Activated CD4-positive, CD25-positive, alpha-beta regulatory T cell treated with anti-CD3 and anti-CD28 coated beads, Interleukin-2, amount 50 U/mL, for 16 hours (primary cell): ENCODE data around the gene KRTAP4-4.
"Not testable (repeated sequence)": the region's sequence is repeated elsewhere in the genome, so short reads cannot be mapped to it uniquely, and the experiment has no call there.

ENCODE experiments used
- DNase-seq: peaks from one replicate; pipeline ENCODE4 v3.0.0-alpha.2; 2020; ENCODE audit warnings: low read depth, low spot score

The KRTAP4-4 gene

DNA sequence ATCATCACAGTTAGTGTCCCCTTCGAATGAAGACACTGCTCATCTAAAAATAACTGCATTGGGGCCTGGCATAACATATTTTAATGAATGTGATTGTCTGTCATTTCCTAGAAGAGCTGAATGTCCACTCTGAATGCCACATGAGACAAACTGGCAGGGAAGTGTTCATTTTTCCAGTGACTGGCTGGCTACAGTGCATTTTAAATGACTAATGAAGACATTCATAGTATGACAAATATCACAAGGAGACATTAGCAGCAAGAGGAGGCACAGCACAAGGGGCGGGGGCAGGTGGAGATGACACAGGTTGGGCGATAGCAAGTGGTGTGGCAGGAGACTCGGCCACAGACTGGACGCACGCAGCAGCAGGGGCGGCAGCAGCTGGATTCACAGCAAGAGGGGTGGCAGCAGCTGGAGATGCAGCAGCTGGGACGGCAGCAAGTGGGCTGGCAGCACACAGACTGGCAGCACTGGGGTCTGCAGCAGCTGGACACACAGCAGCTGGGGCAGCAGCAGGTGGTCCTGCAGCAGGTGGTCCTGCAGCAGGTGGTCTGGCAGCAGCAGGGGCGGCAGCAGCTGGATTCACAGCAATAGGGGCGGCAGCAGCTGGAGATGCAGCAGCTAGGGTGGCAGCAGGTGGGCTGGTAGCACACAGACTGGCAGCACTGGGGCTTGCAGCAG lies 11.4 kb downstream of the KRTAP4-4 start:
- DNase-seq = not testable (repeated sequence)

DNA sequence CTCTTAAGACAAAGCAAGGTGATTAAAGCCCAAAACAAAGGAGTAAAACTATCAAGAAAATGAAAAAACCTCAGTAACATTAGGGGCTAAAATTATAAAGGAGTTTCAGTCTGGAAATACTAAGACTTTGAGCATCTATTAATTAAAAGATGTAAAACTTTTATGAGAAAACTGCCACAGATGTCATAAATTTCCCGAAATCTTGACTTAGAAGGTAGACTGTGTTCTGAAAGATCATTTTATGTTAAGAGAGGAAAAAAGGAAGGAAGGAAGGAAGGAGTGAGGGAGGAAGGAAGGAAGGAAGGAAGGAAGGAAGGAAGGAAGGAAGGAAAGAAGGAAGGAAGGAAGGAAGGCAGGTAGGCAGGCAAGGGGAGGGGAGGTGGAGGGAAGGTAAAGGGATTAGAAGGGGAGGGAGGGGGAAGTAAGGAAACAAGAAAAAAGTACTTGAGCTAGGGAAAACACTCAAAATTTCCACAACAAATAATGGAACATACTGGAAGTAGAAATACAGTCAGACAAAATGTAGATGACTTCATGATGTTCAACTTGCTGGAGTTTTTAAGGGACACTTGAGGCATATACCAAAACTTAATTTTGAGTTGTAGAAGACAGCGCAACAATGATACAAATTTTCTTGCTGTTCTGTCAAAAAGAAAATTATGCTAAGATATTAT lies 12.9 kb downstream of the KRTAP4-4 start:
- no peak for DNase-seq

DNA sequence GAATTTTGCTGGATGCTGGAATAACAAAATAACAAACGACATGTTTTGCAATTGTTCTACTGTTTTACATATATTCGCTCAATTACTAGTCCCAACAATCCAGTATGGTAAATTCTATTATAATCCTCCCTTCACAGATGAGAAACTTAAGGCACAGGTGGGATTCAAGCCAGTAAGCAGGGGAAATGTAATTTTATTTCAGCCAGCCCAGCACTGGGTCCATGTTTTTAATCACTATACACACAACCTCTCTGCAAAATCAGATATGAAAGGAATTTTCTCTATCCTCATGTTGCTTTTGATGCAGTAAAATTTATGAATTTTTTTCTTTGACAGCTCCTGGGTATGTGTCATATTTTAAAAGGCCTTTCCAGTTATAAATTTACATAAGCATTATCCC lies 15.3 kb downstream of the KRTAP4-4 start:
- DNase-seq = no peak

DNA sequence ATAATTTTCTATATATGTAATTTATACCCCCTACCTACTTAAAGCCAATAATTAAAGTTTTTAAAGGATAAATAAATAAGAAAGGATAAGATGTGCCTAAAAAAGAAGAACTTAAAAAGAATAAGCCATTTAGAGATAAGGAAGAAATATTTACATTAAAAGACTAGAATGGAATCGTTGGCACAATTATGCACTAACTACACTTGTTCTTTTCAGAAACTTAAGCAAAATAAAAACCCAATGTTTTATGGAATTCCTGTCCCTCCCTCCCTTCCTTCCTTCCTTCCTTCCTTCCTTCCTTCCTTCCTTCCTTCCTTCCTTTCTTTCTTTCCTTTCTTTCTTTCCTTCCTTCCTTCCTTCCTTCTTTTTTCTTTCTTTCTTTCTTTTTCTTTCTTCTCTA lies 15.7 kb downstream of the KRTAP4-4 start:
- DNase-seq = no peak

DNA sequence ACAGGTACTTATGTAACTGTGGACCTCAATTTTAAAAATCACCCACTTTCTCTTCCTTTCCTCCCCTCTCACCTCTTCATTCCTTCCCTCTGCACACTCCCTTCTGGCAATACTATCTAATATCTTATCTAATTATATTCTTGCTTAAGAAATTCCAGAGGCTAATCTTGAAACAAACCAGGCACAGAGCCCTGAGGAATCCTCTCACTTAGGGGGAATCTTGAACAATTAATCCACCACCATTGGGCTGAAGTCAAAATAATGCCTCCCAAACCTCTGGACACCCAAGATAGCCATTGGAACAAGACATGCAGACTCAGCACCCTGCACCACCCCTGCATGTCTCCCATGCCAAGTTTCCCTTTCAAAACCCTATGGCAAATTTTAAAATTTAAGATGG lies 19.2 kb downstream of the KRTAP4-4 start:
- no peak for DNase-seq

DNA sequence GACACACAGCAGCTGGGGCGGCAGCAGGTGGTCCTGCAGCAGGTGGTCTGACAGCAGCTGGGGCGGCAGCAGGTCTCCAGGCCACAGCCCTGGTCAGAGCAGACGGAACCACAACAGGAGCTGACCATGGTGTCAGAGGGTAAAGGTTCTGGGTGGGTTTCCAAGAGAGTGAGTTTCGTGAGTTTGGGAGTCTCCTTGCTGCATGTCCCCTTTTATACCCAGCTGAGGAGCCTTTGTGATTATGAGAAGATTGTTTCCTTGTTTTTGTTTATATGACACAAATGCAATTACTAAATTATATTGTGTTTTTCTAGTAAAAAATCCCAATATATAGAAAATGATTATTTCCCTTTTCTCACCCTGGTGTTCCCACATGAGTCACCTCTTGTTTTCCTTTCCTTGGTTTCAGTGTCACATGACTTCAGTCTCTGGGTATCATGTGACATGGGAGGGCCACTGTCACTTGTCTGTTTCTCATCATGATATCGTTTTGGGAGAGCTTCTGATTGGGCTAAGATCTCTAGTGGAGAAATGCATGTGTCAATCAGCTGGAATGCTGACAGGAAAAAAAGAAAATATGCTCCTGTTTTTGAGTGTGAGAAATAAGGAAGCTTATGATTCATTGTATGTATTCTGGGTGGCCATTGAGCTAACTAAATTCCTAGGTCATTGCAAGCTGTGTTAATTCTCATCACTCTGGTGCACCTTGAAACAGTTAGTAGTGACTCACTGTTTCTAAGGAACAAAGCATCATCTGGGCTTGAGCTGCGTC lies 20.0 kb downstream of the KRTAP4-4 start, which contains the start of gene KRTAP4-6:
Gene KRTAP4-6 (minus strand): TSS at position 185 of the 772 bp plus-strand sequence. CDS start 57 bp downstream, at position 128.
- no peak for DNase-seq

DNA sequence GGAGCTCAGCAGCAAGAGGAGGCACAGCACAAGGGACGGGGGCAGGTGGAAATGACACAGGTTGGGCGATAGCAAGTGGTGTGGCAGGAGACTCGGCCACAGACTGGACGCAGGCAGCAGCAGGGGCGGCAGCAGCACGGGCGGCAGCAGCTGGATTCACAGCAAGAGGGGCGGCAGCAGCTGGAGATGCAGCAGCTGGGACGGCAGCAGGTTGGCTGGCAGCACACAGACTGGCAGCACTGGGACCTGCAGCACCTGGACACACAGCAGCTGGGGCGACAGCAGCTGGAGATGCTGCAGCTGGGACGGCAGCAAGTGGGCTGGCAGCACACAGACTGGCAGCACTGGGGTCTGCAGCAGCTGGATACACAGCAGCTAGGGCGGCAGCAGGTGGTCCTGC lies 20.7 kb downstream of the KRTAP4-4 start:
- DNase-seq = not testable (repeated sequence)

DNA sequence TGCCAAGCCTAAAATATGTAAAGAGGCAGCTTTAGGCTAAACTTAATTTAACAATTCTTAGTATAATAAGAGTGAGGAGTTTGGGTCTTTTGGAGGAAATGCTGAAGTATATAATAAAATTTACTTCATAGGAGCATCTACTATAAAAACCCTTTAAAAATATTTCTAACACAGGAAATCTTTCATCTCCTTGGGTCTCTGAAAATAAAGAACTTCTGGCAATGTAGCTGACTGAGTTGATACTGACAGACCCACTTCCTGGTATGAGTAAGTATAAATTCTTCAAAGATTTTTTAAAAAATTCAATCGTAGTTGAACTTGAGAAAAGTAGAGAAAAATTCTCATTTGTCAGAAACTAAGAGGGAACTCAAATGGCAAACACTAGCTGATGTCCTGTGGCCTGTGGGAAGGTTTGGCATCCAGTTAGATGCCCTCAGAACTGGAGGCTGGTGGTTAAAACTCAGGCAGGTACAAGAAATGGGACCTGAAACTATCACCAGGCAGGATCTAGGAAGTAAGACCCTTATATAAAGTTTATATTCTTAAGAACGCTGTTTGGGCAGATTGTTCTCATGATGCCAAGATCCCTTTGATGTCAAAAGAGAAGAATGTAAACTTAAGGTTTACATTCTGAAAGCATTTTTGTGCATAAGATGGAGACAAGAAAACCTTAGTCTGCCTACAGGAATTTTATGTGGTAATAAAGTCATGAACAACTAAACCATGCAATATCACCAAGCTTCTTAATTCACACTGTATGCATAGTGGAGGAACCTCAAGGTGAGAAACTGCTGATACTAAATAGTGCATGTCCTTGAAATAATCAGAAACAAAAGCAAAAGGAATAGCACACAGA lies 26.4 kb downstream of the KRTAP4-4 start:
- no peak for DNase-seq

DNA sequence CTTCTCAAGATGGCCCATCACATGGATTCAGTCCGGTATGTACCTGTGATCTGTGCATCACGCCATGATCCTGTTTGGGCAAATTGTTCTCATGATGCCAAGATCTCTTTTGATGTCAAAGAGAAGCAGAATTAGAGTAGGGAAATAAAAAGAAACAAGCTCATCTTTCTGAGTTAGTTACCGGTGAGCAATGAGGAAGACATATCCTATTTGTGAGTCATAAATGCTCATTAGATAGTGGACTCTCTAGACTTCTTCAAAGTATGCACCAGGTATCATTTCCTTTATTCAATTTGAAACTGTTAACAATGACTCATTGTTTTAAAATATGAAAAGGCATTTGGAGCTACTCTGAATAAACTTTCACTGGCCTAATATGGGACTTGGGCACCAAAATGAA lies 28.6 kb downstream of the KRTAP4-4 start:
- DNase-seq = no peak

DNA sequence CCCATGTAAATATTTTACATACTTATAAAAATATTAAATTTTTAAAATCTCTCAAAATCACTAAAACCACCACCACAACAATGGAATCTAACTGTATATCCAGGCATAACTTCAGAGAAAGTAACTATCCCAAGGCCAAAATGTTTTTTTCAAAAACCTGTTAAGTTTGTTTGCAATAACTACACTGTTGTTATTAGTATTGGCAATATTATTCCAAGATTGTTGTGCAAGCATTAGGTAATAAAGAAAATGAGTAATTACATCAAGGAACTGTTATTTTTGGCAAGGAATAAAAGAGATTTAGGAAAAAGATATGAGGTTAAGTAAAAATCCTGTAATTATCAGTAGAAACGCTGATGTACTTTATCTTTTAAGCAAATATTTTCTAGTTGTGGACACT lies 33.2 kb downstream of the KRTAP4-4 start:
- DNase-seq = no peak

DNA sequence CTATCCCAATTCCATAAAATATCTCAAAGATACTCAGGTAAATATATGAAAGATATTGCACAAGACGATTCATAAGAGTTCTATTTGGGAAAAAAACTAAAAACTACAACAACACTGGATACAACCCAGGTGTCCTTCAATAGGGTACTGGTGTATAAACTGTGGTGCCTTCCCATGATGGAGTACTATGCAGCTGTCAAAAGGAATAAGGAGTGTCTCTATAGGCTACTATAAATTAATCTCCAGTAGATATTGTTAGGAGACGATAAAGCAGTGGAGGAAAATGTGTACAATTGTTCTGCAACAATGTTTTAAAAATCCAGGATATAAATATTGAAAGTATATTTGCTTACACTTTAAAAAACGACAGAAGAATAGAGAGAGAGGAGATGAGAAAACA lies 34.1 kb downstream of the KRTAP4-4 start:
- no peak for DNase-seq

DNA sequence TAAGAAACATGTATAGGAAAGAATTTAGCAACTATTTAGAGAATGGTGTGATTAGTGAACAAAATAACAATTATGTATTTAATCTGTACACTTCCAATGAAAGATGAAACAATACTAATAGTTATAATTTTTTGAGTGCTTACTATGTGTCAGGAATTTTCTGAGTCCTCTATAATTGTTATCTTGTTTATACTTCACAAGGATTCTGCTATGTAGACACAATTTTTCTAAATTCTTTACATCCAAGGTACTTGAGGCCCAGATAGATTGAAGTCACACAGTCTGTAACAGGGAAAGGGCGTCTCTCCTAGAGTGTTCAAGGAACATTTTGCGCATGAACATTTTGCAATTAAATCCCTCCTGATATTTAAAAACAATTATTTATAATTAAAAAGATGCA lies 35.5 kb downstream of the KRTAP4-4 start:
- no peak for DNase-seq

DNA sequence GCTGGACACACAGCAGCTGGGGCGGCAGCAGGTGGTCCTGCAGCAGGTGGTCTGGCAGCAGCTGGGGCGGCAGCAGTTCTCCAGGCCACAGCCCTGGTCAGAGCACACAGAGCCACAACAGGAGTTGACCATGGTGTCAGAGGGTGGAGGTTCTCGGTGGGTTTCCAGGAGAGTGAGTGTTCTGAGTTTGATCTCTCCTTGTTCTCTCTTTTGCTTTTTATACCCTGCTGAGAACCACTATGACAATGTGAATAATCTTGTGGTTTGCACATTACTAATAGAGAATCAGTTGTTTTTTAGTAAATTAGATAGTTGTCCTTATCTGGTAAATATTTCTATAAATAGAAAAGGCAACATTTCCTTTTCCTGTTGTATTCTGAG lies 36.6 kb downstream of the KRTAP4-4 start, which contains the start of gene KRTAP4-12:
Gene KRTAP4-12 (minus strand): TSS at position 192 of the 381 bp plus-strand sequence. CDS start 60 bp downstream, at position 132.
- DNase-seq = not testable (repeated sequence)

DNA sequence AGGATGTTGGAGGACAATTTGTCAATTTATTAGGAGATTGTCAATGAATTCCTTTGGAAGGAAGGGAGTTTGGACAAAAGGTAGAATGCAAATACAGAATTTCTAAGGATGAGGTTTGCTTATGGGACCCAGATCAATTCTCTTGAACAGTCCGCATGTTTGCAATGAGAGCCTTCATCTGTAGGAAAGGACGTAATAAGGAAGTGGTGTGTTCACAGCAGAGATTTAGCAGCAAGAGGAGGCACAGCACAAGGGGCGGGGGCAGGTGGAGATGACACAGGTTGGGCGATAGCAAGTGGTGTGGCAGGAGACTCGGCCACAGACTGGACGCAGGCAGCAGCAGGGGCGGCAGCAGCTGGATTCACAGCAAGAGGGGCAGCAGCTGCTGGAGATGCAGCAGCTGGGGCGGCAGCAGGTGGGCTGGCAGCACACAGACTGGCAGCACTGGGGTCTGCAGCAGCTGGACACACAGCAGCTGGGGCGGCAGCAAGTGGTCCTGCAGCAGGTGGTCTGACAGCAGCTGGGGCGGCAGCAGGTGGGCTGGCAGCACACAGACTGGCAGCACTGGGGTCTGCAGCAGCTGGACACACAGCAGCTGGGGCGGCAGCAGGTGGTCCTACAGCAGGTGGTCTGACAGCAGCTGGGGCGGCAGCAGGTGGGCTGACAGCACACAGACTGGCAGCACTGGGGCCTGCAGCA lies 37.1 kb downstream of the KRTAP4-4 start:
- not testable (repeated sequence) for DNase-seq

DNA sequence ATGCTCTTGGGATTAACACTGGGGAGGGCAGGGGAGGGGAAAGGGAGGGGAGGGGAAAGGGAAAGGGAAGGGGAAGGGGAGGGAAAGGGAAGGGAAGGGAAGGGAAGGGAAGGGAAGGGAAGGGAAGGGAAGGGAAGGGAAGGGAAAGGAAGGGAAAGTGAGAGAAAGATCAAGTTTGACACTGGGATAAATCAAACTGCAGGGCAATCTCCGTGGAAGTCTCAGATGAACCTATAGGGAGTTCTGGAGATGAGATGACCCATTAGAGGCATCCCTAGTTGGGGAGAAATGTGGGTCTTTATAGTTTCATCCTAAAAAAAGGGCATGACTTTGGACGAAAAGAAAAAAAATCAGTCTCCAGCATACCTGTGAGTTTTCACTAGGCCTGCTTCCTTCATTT lies 38.8 kb downstream of the KRTAP4-4 start:
- no peak for DNase-seq

DNA sequence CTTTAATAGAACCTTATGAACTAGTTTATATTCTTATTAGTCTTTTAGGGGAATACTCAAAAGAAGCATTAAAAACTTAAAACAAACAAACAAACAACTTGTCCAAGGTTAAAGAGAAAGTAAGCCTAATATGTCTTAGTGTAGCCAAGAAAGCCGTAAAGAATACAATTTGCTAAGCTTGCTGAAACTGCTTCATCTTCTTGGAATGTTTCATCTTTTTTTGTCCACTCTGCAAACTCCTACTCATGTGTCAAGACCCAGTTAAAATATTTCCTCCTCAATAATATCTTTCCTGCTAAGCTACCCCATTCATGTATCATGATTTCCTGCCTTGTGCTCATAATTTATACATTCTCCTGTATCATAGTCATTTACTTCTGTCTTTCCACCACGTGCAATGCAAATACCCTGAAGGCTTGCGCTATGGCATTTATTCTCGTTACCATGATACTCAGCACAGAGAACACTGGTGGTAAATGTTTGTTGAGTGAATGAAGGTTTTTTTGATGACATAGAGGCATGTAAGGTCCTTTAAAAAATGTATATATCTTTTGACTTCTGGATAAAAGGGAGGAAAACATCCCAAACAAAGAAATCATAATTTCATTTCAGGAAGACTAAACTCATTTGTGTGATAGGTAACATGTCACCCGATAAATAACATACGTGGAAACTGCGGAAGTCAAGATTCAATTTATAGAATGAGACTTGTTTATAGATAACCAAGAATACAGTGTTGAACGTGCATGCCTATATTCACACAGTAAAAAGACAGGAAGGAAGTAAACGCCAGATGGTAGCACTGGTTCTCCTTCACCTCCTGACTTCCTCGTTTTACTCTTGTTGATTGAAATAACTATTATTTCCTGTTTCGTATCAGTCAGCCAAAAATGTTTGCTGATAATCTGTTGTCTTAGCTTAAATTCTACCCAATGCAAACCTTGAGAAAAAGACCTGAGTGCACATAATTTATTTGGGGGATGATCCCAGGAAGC lies 40.6 kb downstream of the KRTAP4-4 start:
- not testable (repeated sequence) for DNase-seq

DNA sequence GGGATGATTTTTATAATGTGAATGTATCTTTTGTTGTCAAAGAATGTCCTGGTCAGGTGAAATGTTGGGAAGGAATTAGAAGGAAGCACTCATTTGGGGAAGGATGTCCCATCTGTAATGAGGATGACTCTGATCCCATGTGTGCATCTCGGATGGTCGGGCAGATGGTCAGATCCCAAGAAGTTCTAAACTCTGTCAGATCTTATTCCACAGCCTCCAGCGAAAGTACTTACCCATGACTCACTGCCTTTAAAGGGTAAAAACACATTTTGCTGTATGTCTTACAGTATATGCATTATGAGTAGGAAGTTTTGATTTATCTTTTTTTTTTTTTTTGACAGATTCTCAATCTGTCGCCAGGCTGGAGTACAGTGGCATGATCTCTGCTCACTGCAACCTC lies 41.8 kb downstream of the KRTAP4-4 start:
- DNase-seq = no peak

DNA sequence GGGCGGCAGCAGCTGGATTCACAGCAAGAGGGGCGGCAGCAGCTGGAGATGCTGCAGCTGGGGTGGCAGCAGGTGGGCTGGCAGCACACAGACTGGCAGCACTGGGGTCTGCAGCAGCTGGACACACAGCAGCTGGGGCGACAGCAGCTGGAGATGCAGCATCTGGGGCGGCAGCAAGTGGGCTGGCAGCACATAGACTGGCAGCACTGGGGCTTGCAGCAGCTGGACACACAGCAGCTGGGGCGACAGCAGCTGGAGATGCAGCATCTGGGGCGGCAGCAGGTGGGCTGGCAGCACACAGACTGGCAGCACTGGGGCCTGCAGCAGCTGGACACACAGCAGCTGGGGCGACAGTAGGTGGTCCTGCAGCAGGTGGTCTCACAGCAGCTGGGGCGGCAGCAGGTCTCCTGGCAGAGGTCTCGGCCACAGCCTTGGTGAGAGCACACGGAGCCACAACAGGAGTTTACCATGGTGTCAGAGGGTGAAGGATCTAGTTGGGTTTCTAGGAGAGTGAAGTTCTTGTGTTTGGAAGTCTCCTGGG lies 42.6 kb downstream of the KRTAP4-4 start, which contains the start of gene KRTAP4-11:
Gene KRTAP4-11 (minus strand): TSS at position 528 of the 541 bp plus-strand sequence. CDS start 58 bp downstream, at position 470.
- not testable (repeated sequence) for DNase-seq

DNA sequence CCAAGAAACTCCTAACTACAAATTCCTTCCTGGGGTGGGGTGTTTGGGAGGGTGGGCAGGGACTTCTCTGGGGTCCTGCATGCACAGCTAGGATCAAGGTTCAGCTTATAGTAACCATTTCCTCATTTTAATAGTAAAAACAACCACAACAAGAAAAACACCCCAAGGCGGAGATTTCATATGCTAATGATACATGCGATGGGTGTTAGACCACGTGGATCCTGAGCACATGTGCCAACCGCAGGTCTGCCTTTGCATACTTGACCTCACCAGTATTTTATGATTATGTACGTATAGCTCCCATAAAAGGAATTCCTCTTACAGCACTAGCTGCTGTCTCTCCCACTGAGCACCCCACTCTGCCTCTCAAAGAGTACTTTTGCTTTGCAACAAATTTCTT lies 44.3 kb downstream of the KRTAP4-4 start:
- DNase-seq = no peak
